BJ (cell line): ENCODE results near the gene CDYL2. TPM values are rescaled to one million over a fixed set of nuclear protein-coding genes. Genes with fewer than 3 reads are reported as not detected.

Source experiments
- CTCF ChIA-PET: fragments of 350-600 bp; formaldehyde crosslinking; extraction: SDS; loops from one replicate; lab custom pipeline; 2021; ENCODE audit warnings: antibody characterized with exemption, inconsistent platforms; lab: Yijun Ruan, JAX
- POLR2A ChIA-PET: fragments of 300-600 bp; sonication (Branson Sonifier 250); formaldehyde crosslinking; extraction: SDS; loops from one replicate; lab custom pipeline; 2021; ENCODE audit warnings: antibody characterized with exemption; lab: Charles Lee
- DNase-seq: peaks from one replicate; pipeline ENCODE4 v3.0.0-alpha.2; 2011; ENCODE audit warnings: low read depth
- H3K27me3 ChIP-seq: 2 replicates; pipeline ENCODE4 v1.6.0; 2011; ENCODE audit warnings: low read length; ENCODE audit not compliant: control insufficient read depth, insufficient read depth
- H3K36me3 ChIP-seq: 2 replicates; pipeline ENCODE4 v1.5.1; 2011; ENCODE audit warnings: low read length; ENCODE audit not compliant: control insufficient read depth, insufficient read depth
- H3K4me3 ChIP-seq: 2 replicates; pipeline ENCODE4 v1.5.1; 2011; ENCODE audit warnings: low read depth, mild to moderate bottlenecking, control low read depth, low read length
- CTCF ChIP-seq: IDR thresholded peaks from 2 replicates; pipeline ENCODE4 v1.5.1; 2011; ENCODE audit warnings: low read depth, mild to moderate bottlenecking, control low read depth, inconsistent platforms, low read length, moderate library complexity; ENCODE audit not compliant: insufficient read depth
- polyA plus RNA-seq: library from polyadenylated mRNA; depleted of rRNA; stranded (reverse); fragments of >200 nt; gene quantifications from 2 replicates; pipeline ENCODE4 v1.2.3, GENCODE V29; 2011

The CDYL2 gene
- polyA plus RNA-seq, 1 experiment: 0.87 TPM

GRCh38 chr16:80563066-80563465, 241.3 kb downstream of the CDYL2 start:
- ChIA-PET CTCF (no interaction called here), POLR2A (no interaction called here)
- no peaks in the 10 kb centered on the region for H3K36me3 ChIP-seq

GRCh38 chr16:80559369-80559768, 245.0 kb downstream of the CDYL2 start:
- H3K27me3 ChIP-seq: peaks cover 1% of the 10 kb centered on the region; the same call in 1 of the 2 replicates
- no peak overlapping the region for H3K4me3 ChIP-seq
- CTCF ChIA-PET: no interaction called here
- no peak for DNase-seq
- no peaks in the 10 kb centered on the region for H3K36me3 ChIP-seq
- POLR2A ChIA-PET: no interaction called here
- TF ChIP-seq CTCF: no peak

More at GRCh38 chr16:80563066-80563465, 241.3 kb downstream of the CDYL2 start:
- DNase-seq: no peak
- no peak overlapping the region for H3K4me3 ChIP-seq
- H3K27me3 ChIP-seq: peaks cover 1% of the 10 kb centered on the region; the same call in 1 of the 2 replicates
- no peak for TF ChIP-seq CTCF

GRCh38 chr16:80557037-80557436, 247.4 kb downstream of the CDYL2 start:
- DNase-seq: no peak
- Histone ChIP-seq H3K36me3 (no peaks in the 10 kb centered on the region), H3K4me3 (no peak overlapping the region), H3K27me3 (peaks cover 1% of the 10 kb centered on the region)
- no peak for TF ChIP-seq CTCF
- ChIA-PET CTCF (no interaction called here), POLR2A (no interaction called here)

GRCh38 chr16:80556481-80556880, 247.9 kb downstream of the CDYL2 start:
- H3K27me3 ChIP-seq: no peaks in the 10 kb centered on the region; the same call in 1 of the 2 replicates
- CTCF ChIA-PET: no interaction called here
- H3K36me3 ChIP-seq: no peaks in the 10 kb centered on the region
- no peak for DNase-seq
- POLR2A ChIA-PET: no interaction called here
- H3K4me3 ChIP-seq: no peak overlapping the region
- TF ChIP-seq CTCF: no peak

GRCh38 chr16:80554033-80554432, 250.4 kb downstream of the CDYL2 start:
- Histone ChIP-seq H3K27me3 (peaks cover 1% of the 10 kb centered on the region), H3K36me3 (no peaks in the 10 kb centered on the region), H3K4me3 (no peak overlapping the region)
- TF ChIP-seq CTCF: no peak
- ChIA-PET CTCF (no interaction called here), POLR2A (no interaction called here)
- no peak for DNase-seq
